ENCODE results near the gene TLE4. TPM values are rescaled to one million over a fixed set of nuclear protein-coding genes. Genes with fewer than 3 reads are reported as not detected.

The TLE4 gene
- total and polyA plus RNA-seq, 2 donors (not counting 1 experiment from before 2014, with no cell fraction given): 34.7 to 57.3 TPM

DNA sequence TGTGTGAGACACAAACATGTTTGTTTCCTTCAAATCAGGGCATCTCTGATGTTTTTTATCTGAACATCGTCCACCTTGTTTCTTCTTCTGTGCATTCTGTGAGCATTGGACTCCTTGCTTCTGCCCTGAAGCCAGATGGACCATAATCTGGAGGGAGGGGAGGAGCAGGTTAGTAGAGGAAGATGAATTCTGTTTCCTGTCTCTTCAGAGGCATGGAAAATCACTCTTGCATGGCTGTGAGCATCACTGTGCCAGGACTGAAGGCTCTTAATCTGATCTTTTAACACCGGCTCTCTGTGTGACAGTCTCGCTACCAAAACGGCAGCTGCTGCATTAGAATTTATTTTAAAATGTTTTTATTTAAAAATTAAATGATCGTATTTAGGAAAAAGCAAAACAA is 43.3 kb downstream of the TLE4 start:
- H3K27ac Mint-ChIP-seq: peak overlapping the region; percentile 54
- peaks cover 7 to 9% of the 10 kb centered on the region in 2 experiments for H3K36me3 ChIP-seq (replicated peaks in 1 of 2; ENCODE audit: control extremely low read depth in 1 of 2, control insufficient read depth in 1 of 2, extremely low read depth in 1 of 2, insufficient read depth in 2 of 2, low read length in 1 of 2)

DNA sequence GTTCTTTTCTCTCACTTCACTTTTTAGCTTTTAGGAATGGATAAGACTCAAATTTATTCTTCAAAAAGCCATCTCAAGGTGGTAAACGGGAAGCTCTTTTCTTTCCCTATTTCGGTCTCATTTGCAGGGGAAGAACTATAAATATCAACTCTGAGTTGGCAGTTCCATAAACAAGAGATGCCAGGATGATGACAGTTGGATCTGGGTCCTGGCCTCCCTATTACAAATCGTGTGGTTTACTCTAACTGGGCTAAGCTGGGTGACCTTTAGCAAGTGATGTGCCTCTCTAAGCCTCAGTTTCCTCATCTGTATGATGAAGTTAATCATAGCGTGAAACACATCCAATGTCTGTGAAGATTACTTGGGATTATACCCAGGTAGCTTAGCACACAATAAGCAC is 44.2 kb downstream of the TLE4 start:
- Histone ChIP-seq H3K4me2 (replicated peaks; ENCODE audit: low read depth, low read length, poor library complexity, severe bottlenecking) (no peak overlapping the region), H4K20me1 (ENCODE audit: control insufficient read depth, insufficient read depth, low read length, poor library complexity, severe bottlenecking) (peaks cover 32% of the 10 kb centered on the region), H3K27me3 (replicated peaks in 1 of 4; ENCODE audit: control extremely low read depth in 1 of 4, control insufficient read depth in 3 of 4, insufficient read depth in 4 of 4, low read length in 3 of 4) (no peaks in the 10 kb centered on the region), H3K9ac (ENCODE audit: low read length) (no peak overlapping the region), H3K9me3 (ENCODE audit: control extremely low read depth in 1 of 3, control insufficient read depth in 2 of 3, insufficient read depth in 1 of 3, low read length in 2 of 3) (no peaks in the 10 kb centered on the region), H3K4me3 (ENCODE audit: control extremely low read depth in 1 of 5, extremely low read depth in 1 of 5, insufficient read depth in 1 of 5, low read depth in 2 of 5, low read length in 4 of 5) (no peak overlapping the region), H3K36me3 (replicated peaks in 1 of 2; ENCODE audit: control extremely low read depth in 1 of 2, control insufficient read depth in 1 of 2, extremely low read depth in 1 of 2, insufficient read depth in 2 of 2, low read length in 1 of 2) (peaks cover 7 to 9% of the 10 kb centered on the region in 2 experiments), H3K79me2 (ENCODE audit: control insufficient read depth, insufficient read depth, low read length) (peaks cover 65% of the 10 kb centered on the region), H3K27ac (ENCODE audit: low read length in 2 of 2) (no peak overlapping the region), H2AFZ (ENCODE audit: insufficient read depth, low read depth, low read length, poor library complexity, severe bottlenecking) (no peak overlapping the region), H3K4me1 (ENCODE audit: control insufficient read depth in 2 of 2, insufficient read depth in 2 of 2, low read length in 2 of 2) (peaks cover 9 to 13% of the 10 kb centered on the region in 2 donors)
- CTCF ChIA-PET: interaction anchor here (1.0 kb wide), 1 partner anchor 44 kb away, joined by 3 read pairs; the partner anchor contains the start of gene TLE4
- Mint-ChIP-seq H3K27ac (no peak overlapping the region), H3K4me3 (no peak overlapping the region), H3K4me1 (peaks cover 38% of the 10 kb centered on the region), H3K9me3 (ENCODE audit: insufficient read depth) (no peaks in the 10 kb centered on the region), H3K27me3 (no peaks in the 10 kb centered on the region)
- TF ChIP-seq EZH2 (IDR thresholded peaks at IDR 0.05; ENCODE audit: borderline replicate concordance, insufficient read depth, low read depth, low read length, poor library complexity, severe bottlenecking): no peak
- DNase-seq (no peak), ATAC-seq (ENCODE audit: low read depth) (no peak)
- POLR2A ChIA-PET: no interaction called here
- 80% methylated on average over 1 of the region's 4 CpGs for whole genome bisulfite sequencing (ENCODE audit: insufficient coverage)
- intact Hi-C loops (cut with micrococcal nuclease): no loop called here

More for the DNA sequence above, 43.3 kb downstream of the TLE4 start:
- H2AFZ ChIP-seq (ENCODE audit: insufficient read depth, low read depth, low read length, poor library complexity, severe bottlenecking): no peak overlapping the region
- no peaks in the 10 kb centered on the region for H3K27me3 ChIP-seq (replicated peaks in 1 of 4; ENCODE audit: control extremely low read depth in 1 of 4, control insufficient read depth in 3 of 4, insufficient read depth in 4 of 4, low read length in 3 of 4)
- H3K9me3 Mint-ChIP-seq (ENCODE audit: insufficient read depth): no peaks in the 10 kb centered on the region
- no peak overlapping the region for H3K4me3 Mint-ChIP-seq
- peaks cover 12 to 16% of the 10 kb centered on the region in 2 donors for H3K4me1 ChIP-seq (ENCODE audit: control insufficient read depth in 2 of 2, insufficient read depth in 2 of 2, low read length in 2 of 2)
- no peaks in the 10 kb centered on the region for H3K9me3 ChIP-seq (ENCODE audit: control extremely low read depth in 1 of 3, control insufficient read depth in 2 of 3, insufficient read depth in 1 of 3, low read length in 2 of 3)
- no peaks in the 10 kb centered on the region for H3K27me3 Mint-ChIP-seq
- TF ChIP-seq, protein P1, sequence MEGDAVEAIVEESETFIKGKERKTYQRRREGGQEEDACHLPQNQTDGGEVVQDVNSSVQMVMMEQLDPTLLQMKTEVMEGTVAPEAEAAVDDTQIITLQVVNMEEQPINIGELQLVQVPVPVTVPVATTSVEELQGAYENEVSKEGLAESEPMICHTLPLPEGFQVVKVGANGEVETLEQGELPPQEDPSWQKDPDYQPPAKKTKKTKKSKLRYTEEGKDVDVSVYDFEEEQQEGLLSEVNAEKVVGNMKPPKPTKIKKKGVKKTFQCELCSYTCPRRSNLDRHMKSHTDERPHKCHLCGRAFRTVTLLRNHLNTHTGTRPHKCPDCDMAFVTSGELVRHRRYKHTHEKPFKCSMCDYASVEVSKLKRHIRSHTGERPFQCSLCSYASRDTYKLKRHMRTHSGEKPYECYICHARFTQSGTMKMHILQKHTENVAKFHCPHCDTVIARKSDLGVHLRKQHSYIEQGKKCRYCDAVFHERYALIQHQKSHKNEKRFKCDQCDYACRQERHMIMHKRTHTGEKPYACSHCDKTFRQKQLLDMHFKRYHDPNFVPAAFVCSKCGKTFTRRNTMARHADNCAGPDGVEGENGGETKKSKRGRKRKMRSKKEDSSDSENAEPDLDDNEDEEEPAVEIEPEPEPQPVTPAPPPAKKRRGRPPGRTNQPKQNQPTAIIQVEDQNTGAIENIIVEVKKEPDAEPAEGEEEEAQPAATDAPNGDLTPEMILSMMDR (IDR thresholded peaks at IDR 0.05): no peak
- TF ChIP-seq EZH2 (IDR thresholded peaks at IDR 0.05; ENCODE audit: borderline replicate concordance, insufficient read depth, low read depth, low read length, poor library complexity, severe bottlenecking): no peak
- peaks cover 45% of the 10 kb centered on the region for H3K4me1 Mint-ChIP-seq
- intact Hi-C loops (cut with micrococcal nuclease): no loop called here
- WGBS (ENCODE audit: insufficient coverage): 100% methylated on average over 1 of the region's 5 CpGs
- ATAC-seq (ENCODE audit: low read depth) (no peak), DNase-seq (no peak)
- POLR2A ChIA-PET: no interaction called here
- H3K4me2 ChIP-seq (replicated peaks; ENCODE audit: low read depth, low read length, poor library complexity, severe bottlenecking): no peak overlapping the region
- no peak overlapping the region for H3K4me3 ChIP-seq (ENCODE audit: control extremely low read depth in 1 of 5, extremely low read depth in 1 of 5, insufficient read depth in 1 of 5, low read depth in 2 of 5, low read length in 4 of 5)
- peaks cover 32% of the 10 kb centered on the region for H4K20me1 ChIP-seq (ENCODE audit: control insufficient read depth, insufficient read depth, low read length, poor library complexity, severe bottlenecking)
- peaks cover 62% of the 10 kb centered on the region for H3K79me2 ChIP-seq (ENCODE audit: control insufficient read depth, insufficient read depth, low read length)
- CTCF ChIA-PET: interaction anchor here (1.0 kb wide), 1 partner anchor 43 kb away, joined by 3 read pairs; the partner anchor contains the start of gene TLE4
- no peak overlapping the region for H3K9ac ChIP-seq (ENCODE audit: low read length)
- no peak overlapping the region for H3K27ac ChIP-seq (ENCODE audit: low read length in 2 of 2)

All from B cell (primary cell).